HG02870 (cell line): ENCODE measurements around the gene PABPN1.
"Not testable (repeated sequence)": the region's sequence is repeated elsewhere in the genome, so short reads cannot be mapped to it uniquely, and the experiment has no call there.

ENCODE experiments used
- ATAC-seq: cut with Tn5 transposase; IDR thresholded peaks from one replicate; pipeline ENCODE4 v1.9.1; 2021; ENCODE audit warnings: mild to moderate bottlenecking, moderate library complexity; ENCODE audit not compliant: unreplicated experiment

Gene PABPN1, protein sequence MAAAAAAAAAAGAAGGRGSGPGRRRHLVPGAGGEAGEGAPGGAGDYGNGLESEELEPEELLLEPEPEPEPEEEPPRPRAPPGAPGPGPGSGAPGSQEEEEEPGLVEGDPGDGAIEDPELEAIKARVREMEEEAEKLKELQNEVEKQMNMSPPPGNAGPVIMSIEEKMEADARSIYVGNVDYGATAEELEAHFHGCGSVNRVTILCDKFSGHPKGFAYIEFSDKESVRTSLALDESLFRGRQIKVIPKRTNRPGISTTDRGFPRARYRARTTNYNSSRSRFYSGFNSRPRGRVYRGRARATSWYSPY

GRCh38 chr14:23320584-23321571, at the start of gene PABPN1:
TSS of gene PABPN1 (plus strand) at chr14:23321457. CDS start at chr14:23321470, 13 bp downstream.
- peak; percentile 91 for ATAC-seq

DNA sequence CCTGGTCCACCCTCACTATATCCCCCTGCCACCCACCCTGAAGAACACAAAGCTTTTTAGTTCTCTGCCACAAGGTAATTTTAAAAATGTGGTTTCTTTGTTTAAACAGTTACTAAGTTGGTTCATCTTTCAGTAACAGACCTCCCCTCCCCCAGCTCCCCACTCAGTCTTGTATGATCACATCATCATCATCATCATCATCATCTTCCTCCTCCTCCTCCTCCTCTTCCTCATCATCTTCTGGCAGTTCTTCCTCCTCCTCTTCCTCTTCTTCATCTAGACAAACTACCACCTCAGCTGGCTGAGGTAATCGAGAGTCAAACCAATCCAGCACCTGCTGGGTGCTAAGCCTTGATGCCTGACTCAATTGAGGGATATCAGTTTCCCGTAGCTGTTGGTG, 45.8 kb upstream of the PABPN1 start:
- no peak for ATAC-seq

GRCh38 chr14:23277189-23277588, 44.1 kb upstream of the PABPN1 start:
- ATAC-seq, result no peak

- ATAC-seq, result not testable (repeated sequence)
Measured at GRCh38 chr14:23277928-23278327, 43.3 kb upstream of the PABPN1 start.

- no peak for ATAC-seq
Measured at GRCh38 chr14:23281247-23281646, 40.0 kb upstream of the PABPN1 start.

DNA sequence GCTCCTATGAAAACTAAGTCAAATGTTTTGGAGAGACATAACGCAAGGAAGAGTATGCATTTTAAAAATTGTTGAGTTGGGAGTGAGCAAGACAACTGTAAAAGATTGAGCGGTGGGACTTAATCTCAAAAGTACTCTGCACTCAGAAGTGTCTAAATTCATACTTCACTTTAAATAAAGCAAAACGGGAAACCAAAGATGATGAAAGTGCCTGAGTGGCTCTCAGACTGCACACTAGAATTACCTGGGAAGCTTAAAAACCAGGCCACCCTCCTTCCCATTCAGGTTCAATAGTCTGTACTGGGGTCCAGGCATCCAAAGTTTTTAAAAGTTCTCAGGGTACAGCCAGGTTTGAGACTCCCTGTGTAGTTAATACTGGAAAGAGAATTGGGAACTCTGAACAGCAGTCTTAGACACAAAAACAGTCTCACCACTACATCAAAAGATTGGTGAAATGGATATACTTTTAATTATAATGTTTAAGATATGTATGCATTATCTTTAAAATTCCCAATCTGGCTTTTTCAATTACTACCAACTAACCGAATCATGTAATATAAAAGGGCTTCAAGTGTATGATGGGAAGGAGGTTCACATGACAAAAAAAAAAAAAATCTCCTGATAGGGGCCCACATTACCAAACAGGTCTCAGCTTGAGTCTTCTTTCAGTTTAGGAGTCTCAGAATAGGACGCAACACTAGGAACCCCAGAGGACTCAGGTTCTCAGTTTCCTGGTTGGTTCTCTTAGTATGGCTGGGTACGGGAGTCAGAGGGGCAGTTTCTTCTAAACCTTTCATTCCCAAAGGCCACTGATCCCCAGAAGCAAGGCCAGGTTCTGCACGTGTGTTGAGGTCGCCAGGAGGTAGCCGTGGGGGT, 36.4 kb upstream of the PABPN1 start:
- ATAC-seq, result no peak

- peak; percentile 17 for ATAC-seq
Measured at GRCh38 chr14:23285530-23286019, 35.7 kb upstream of the PABPN1 start.

DNA sequence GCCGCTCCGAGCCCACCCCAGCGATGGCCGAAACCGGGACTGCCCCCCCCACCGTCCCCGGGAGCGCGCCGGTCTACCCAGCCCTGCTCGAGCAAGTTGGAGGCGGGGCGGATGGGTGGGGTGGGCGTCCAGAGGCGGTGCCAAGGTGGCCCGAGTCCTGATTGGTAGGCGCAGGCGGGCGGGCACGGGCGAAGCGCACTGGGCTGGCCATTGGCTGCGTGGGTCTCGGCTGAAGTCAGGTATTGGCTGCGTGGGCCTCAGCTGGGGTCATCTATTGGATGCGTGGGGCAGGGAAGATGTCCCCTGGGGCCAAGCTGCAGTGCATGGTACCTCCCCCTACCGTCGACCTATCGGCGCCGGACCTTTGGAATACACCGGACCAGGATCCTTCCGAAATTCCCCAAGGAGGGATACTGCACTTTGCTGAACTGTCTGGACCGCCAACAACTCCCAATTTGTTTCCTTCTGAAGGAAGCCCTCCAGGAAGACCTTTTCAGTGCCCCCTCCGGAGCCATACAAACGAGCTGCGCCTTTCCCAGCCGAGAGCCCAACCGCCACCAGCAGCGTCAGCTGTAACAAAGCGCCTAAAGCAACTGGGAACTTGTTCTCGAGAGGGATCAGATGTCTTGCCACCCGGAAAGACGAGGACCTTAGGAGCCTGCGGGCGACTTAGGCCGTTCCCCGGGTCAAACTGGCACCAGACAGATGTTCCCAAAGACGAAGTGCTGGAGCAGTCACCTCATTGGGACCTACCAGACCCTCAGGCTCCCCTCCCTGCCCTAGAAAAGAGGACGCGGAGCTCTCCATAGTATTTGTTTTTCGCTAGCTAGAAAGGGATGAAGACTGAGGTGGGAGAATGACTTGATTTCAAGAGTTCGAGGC, 35.0 kb upstream of the PABPN1 start, which contains the start of gene HOMEZ:
Gene HOMEZ, minus strand, starts transcription at position 113 of the 882 bp plus-strand sequence. CDS start 180 bp downstream, outside the sequence.
- ATAC-seq, result peak; percentile 98

DNA sequence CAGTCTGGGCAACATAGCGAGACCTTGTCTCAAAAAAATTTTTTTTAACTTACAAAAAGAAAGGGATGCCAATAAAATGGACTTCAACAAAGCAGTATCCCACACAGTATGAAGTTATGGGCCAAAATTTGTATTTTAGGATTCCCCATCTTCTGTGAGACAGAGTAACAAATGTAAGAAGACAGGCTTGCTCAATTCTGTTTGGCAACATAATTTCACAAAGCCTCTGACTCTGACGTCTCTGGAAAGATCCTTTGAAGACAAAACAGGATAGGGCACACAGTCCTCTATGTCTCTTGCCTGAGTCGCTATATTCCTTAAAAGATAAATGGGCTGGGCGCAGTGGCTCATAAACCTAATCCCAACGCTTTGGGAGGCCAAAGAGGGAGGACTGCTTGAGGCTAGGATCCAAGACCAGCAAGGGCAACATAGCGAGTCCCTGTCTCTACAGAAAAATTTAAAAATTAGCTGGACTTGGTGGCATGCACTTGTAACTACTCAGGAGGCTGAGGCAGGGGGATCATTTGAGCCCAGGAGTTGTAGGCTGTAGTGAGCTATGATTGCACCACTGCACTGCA, 34.3 kb upstream of the PABPN1 start:
- no peak for ATAC-seq

- ATAC-seq, result no peak
Measured at GRCh38 chr14:23294734-23295561, 26.3 kb upstream of the PABPN1 start.

DNA sequence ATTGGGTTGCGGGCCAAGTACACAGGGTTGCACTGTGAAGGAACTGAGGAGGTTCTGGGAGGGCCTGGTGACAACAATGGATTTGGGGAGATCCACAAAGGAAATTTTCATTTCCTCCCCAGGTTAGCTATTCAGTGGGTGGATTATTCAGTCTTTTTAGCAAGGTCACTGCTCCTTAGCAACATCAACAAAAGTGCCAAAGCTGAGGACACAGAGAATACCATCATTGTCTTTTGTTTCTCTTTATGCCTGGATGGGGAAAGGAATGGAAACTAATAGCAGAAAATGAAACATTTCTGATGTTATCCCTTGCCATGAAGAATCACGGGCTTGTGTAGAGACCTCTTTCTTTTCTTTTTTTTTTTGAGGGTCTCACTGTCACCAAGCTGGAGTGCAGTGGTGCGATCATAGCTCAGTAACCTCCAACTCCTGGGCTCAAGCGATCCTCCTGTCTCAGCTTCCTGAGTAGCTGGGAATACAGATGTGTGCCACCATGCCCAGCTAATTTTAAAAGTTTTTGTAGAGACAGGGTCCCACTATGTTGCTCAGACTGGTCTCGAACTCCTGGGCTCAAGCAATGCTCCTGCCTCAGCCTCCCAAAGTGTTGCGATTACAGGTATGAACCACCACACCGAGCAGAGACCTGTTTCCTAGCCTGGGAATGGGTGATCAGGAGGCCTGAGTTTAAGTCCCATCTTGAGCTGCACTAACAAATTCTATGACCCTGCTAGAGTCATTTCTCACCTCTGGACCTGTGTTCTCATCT, 25.1 kb upstream of the PABPN1 start:
- ATAC-seq, result no peak

DNA sequence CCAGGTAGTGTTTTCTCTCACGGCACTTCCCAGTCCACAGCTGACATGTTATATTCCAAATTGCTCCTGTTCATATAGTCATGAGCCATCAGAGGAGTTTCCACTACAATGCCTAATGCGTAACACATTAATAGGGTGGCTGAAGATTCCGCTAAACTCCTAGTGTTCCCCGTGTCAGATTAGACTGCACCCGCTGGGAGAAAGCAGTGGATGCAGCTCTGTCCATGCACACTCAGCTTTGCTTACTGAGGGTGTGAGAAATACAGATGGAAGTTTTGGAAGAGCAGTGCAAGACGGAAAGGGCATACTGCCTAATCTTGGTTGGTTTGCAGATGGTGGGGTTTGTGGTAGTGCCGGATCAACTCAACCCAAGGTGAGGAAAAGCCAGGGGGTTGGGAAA, 24.2 kb upstream of the PABPN1 start:
- ATAC-seq, result no peak

GRCh38 chr14:23297611-23298277, 23.5 kb upstream of the PABPN1 start:
- ATAC-seq, result no peak

DNA sequence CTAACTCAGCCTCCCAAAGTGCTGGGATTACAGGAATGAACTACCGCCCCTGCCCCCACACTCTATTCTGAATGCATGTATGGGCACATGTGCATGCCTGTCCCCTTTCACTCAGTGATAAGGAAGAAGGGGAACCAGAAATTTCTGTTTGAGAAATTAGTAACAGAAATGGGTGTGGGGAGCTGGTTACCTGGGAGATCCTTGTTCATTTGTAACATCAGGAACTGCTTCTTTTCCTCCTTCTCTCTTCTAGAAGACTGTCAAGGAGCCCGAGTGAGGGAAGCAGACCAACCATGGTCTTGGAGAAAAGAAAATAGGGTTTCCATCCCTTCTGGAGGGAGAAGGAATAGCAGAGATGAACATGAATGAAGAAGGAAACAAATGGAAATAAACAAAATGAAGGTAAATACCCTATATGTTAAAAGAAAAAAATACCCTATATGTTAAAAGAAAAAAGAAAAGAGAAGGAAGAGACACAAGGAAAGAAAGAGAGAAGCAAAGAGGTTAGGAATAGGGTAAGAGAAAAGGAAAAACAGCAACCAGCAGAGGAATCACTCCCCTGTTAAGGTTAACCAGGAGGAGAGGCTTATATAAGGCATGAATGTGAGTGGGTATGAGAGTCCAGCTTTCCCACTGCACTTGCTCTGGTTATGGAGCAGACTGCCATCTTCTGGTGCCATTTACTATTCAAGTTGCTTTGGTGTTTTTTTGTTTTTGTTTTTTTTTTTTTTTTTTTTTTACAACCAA, 21.9 kb upstream of the PABPN1 start:
- ATAC-seq, result no peak

DNA sequence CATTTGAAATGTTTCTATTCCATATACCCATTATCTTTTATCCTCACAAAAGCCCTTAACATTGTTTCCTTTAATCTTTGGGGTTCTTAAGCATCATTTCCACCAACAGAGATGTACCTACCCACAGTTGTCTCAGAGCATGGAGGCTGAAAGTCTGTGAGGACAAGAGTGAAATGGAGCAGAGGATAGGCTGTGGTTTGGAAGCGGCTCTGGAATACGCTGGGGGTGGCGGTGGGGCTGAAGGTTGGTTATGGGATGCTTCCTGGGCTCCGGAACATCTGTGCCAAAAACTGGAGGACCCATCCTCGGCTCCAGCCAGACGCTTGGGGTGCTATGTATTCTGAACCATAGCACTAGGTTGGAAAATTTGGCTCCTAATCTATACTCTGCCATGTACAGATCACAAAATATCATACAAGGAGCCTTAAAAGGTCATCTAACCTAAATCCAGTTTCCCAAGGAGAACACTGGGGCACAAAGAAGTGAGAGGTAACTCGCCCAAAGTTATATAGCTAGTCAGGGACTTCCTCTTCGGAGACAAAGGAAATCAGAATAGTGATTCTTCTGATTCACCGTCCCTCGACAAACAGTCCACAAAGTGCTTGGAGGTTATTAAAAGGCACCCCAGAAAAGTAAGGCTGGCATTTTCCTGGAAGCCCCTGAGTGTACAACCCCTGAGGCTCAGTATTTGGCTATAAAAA, 21.1 kb upstream of the PABPN1 start:
- ATAC-seq, result no peak
